H1 (cell line): Measurements from ENCODE around the gene GALNTL6. TPM values are rescaled to one million over a fixed set of nuclear protein-coding genes. Genes with fewer than 3 reads are reported as not detected.

Source experiments
- EGR1 ChIP-seq: IDR thresholded peaks from 2 replicates; pipeline ENCODE4 v1.6.1; 2011; ENCODE audit warnings: low read depth, low read length, borderline replicate concordance
- JUN ChIP-seq: IDR thresholded peaks from 2 replicates; pipeline ENCODE4 v1.6.1; 2011; ENCODE audit warnings: low read depth, mild to moderate bottlenecking, improper control_type of control experiment, low read length
- JUND ChIP-seq: IDR thresholded peaks from 2 replicates; pipeline ENCODE4 v1.6.1; 2011; ENCODE audit warnings: mild to moderate bottlenecking, improper control_type of control experiment, low read length
- PHF8 ChIP-seq: fragments of 200-600 bp; sonication (generic); conservative IDR thresholded peaks from 2 replicates; pipeline ENCODE4 v1.7.1; 2012; ENCODE audit warnings: low read depth, mild to moderate bottlenecking, inconsistent platforms, low read length, moderate library complexity
- TAF1 ChIP-seq: IDR thresholded peaks from 2 replicates; pipeline ENCODE4 v1.6.1; 2011; ENCODE audit warnings: mild to moderate bottlenecking, low read depth, low read length
- polyA plus RNA-seq, 7 experiments: library from polyadenylated mRNA; depleted of rRNA in 3 of 7; stranded (reverse) in 5 of 7; unstranded in 2 of 7; fragments of >200 nt in 5 of 7; fragments of 200-250 nt in 2 of 7; gene quantifications; 1 replicate in 5 of 7; 2 replicates in 1 of 7; 4 replicates in 1 of 7; pipeline versions ENCODE4 v1.2.1 to v1.2.3, GENCODE V29; 2011 to 2013; ENCODE audit warnings: missing spikeins in 2 of 7, mixed read lengths in 2 of 7
- total RNA-seq: library from RNA; stranded (reverse); fragmentation: NEBNext Ultra II Directional; extraction: Animal tissue kit (Norgen Biotek cat#: 25700); gene quantifications from 2 replicates; pipeline ENCODE4 v1.2.1, GENCODE V29; 2021
- TF ChIP-seq, protein P1 (sequence below): IDR thresholded peaks from 2 replicates; pipeline ENCODE4 v1.6.1; 2012; ENCODE audit warnings: low read length, inconsistent platforms

The GALNTL6 gene
- total and polyA plus RNA-seq, 2 of the 8 experiments (the other 6 are each of a cell fraction or from before 2014, with no cell fraction given), result 0.03 to 0.32 TPM

DNA sequence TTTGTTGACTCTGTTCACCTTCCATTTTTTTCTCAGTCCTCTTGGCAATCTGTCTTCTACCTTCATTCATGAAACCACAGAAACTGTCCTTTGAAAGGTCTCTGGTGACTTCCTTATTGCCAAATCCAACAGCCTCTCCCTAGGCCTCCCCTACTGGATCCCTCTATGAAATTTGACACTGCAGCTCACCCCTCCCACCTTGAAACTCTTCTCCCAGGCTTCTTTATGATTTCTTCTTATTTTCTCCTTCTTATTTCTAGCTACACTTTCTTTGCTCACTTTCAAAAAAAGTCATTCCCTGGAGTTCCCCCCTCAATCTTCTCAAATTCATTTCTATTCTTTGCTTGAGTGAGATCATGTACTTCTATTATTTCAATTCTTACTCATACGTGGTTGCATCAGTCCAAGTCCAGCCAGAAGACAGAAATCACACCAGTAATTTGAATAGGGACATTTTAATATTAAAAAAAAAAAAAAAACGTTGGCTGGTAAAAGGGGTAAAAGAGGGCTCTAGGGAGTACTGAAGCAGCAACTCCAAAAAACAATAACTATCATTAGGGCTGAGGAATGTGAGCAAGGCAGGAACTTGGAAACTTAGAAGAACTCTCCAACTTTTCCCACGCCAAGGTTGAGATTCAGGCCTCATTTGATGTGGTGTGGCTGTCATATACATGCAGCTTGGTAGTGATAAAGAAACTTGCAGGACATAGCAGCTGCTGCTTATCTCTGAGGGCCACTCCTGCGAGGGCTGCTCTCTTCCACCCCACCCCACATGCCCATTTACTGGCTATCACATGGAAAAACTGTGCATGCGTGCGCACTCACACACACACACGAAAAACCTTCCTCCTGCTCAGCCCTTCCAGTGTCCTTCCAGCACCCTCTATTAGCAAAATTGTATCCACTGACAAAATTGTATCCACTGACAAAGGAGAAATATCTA, 1185.6 kb downstream of the GALNTL6 start (continued):
- TF ChIP-seq JUN (no peak), JUND (no peak), PHF8 (no peak), EGR1 (no peak), TAF1 (no peak)
- TF ChIP-seq, protein P1, sequence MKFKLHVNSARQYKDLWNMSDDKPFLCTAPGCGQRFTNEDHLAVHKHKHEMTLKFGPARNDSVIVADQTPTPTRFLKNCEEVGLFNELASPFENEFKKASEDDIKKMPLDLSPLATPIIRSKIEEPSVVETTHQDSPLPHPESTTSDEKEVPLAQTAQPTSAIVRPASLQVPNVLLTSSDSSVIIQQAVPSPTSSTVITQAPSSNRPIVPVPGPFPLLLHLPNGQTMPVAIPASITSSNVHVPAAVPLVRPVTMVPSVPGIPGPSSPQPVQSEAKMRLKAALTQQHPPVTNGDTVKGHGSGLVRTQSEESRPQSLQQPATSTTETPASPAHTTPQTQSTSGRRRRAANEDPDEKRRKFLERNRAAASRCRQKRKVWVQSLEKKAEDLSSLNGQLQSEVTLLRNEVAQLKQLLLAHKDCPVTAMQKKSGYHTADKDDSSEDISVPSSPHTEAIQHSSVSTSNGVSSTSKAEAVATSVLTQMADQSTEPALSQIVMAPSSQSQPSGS, result no peak
